Thyroid gland (tissue), 4 donors: Measurements from ENCODE around the gene TMEM145. TPM values are rescaled to one million over a fixed set of nuclear protein-coding genes. Genes with fewer than 3 reads are reported as not detected.
"Not testable (repeated sequence)": the region's sequence is repeated elsewhere in the genome, so short reads cannot be mapped to it uniquely, and the experiment has no call there.

Source experiments
- DNase-seq, 2 donors: peaks; one replicate each; pipeline ENCODE4 v3.0.0-alpha.2; 2019
- H3K27ac ChIP-seq, 3 donors: fragments of 200-600 bp; sonication (generic); 1 replicate in 2 of 3; 2 replicates in 1 of 3; pipeline ENCODE4 v1.5.1; 2016 to 2019; ENCODE audit warnings: mild to moderate bottlenecking in 1 of 3, moderate library complexity in 1 of 3
- H3K27me3 ChIP-seq: fragments of 200-600 bp; sonication (generic); one replicate; pipeline ENCODE4 v1.5.1; 2019
- H3K36me3 ChIP-seq, 2 donors: fragments of 200-600 bp; sonication (generic); one replicate each; pipeline ENCODE4 v1.5.1; 2016 to 2019
- H3K4me1 ChIP-seq, 2 donors: fragments of 200-600 bp; sonication (generic); one replicate each; pipeline ENCODE4 v1.5.1; 2017 to 2019
- H3K4me3 ChIP-seq, 3 donors: fragments of 200-600 bp; sonication (generic); replicated peaks in 1 of 3; 1 replicate in 2 of 3; 2 replicates in 1 of 3; pipeline ENCODE4 v1.5.1; 2016; ENCODE audit warnings: mild to moderate bottlenecking in 1 of 3
- H3K9me3 ChIP-seq: fragments of 200-600 bp; sonication (generic); one replicate; pipeline ENCODE4 v1.5.1; 2017
- CTCF ChIP-seq, 6 experiments: fragments of 200-600 bp in 3 of 6; fragments of 450-650 bp in 3 of 6; sonication (generic) in 3 of 6; IDR thresholded peaks; one replicate each; pipeline ENCODE4 v1.5.1; 2016 to 2019; ENCODE audit warnings: antibody characterized with exemption in 6 of 6, mild to moderate bottlenecking in 2 of 6, inconsistent platforms in 1 of 6, moderate library complexity in 1 of 6
- POLR2A ChIP-seq, 2 donors: fragments of 450-650 bp; IDR thresholded peaks; one replicate each; pipeline ENCODE4 v1.6.1; 2017; ENCODE audit warnings: antibody characterized with exemption in 2 of 2, mild to moderate bottlenecking in 2 of 2, moderate library complexity in 1 of 2
- WGBS, 2 donors: methylation state at CpG; one replicate each; pipeline ENCODE4 v1.1.5; 2017; 5-methylcytosine and 5-hydroxymethylcytosine counted together
- intact Hi-C: fragments of 100-400 bp; cut with DNase I; formaldehyde crosslinking; loops from one replicate; pipeline ENCODE4 v1.15.1; 2023
- total RNA-seq, 4 donors: library from RNA; depleted of rRNA; stranded (reverse); fragments of >200 nt; gene quantifications; one replicate each; pipeline ENCODE4 v1.2.3, GENCODE V29; 2016

TMEM145 gene
- total RNA-seq, 4 donors from 2014 or later, result 2.8 TPM; not detected in 3

DNA sequence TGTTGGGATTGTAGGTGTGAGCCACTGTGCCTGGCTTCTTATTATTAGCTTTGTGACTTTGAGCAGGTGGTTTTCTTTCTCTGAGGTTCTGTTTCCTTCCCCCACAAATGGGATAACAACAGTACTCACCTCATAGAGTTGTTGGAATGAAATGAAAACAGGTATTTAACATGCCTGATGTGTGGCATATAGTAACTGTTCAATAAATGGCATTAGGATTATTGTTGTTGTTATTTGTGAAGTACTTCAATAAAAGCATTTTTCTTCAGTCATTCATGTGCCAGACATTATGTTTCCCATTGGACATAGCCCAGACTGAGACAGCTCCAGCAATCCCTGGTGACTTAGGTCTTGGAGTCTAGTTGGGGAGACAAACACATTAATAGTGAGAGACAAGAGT, 13.9 kb downstream of the TMEM145 start:
- H3K36me3 ChIP-seq, result no peaks in the 10 kb centered on the region
- peaks cover 13% of the 10 kb centered on the region for H3K27me3 ChIP-seq
- no peak for TF ChIP-seq POLR2A (IDR thresholded peaks at IDR 0.05)
- no peak for TF ChIP-seq CTCF (IDR thresholded peaks at IDR 0.05)
- H3K4me3 ChIP-seq, result no peak overlapping the region
- peaks cover 25 to 33% of the 10 kb centered on the region in 2 donors for H3K4me1 ChIP-seq
- H3K9me3 ChIP-seq, result no peaks in the 10 kb centered on the region
- no peak overlapping the region for H3K27ac ChIP-seq
- no peak for DNase-seq
- intact Hi-C loops, result no loop called here

DNA sequence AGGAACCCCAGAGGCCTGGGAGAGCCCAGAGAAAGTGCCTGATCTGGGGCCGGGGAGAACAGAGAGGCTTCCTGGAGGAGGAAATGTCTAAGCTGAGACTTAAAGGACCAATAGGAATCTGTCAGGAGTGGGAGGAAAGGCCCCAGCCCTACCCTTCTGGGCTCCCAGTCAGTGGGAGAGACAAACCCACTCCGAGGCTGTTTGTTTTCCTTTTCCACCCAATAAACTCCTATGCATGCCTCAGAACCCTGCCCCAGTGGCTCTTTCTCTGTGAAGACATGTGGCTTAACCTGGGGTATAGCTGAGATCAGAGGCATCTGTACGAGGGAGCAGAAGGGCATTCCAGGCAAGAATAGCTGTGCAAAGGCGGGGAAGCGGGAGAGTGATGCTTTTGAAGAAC, 14.3 kb downstream of the TMEM145 start:
- Histone ChIP-seq H3K9me3 (no peaks in the 10 kb centered on the region), H3K36me3 (no peaks in the 10 kb centered on the region), H3K27me3 (peaks cover 13% of the 10 kb centered on the region), H3K4me3 (no peak overlapping the region), H3K27ac (no peak overlapping the region), H3K4me1 (peaks cover 25 to 33% of the 10 kb centered on the region in 2 donors)
- TF ChIP-seq POLR2A (IDR thresholded peaks at IDR 0.05), result no peak
- no peak for TF ChIP-seq CTCF (IDR thresholded peaks at IDR 0.05)
- 91 to 93% methylated on average over 5 of the region's 5 CpGs for WGBS, 2 donors
- intact Hi-C loops, result no loop called here
- DNase-seq, result no peak

DNA sequence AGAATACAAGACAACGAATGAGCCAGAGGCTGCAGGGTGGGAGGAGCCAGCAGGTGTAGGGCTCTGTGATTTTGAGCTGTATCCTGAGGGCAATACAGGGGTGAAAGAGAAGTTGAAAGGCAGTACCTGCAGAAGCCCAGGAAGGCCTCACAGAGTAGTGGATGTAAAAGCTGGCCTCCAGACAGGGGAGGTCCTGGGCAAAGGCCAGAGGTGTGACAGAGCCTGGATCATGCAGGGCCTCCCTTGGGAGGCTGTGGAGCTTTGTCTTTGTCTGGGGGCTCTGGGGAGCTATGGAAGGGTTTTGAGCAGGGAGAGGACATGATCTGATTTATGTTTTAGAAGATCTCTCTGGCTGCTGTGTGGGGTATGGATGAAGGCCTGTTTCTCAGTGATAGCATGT, 15.0 kb downstream of the TMEM145 start:
- no peaks in the 10 kb centered on the region for H3K9me3 ChIP-seq
- peaks cover 25 to 33% of the 10 kb centered on the region in 2 donors for H3K4me1 ChIP-seq
- H3K27ac ChIP-seq, result no peak overlapping the region
- no peak for DNase-seq
- no peak overlapping the region for H3K4me3 ChIP-seq
- TF ChIP-seq CTCF (IDR thresholded peaks at IDR 0.05), result no peak
- no peak for TF ChIP-seq POLR2A (IDR thresholded peaks at IDR 0.05)
- no peaks in the 10 kb centered on the region for H3K36me3 ChIP-seq
- WGBS, 2 donors, result 22 to 24% methylated on average over 1 of the region's 1 CpG
- intact Hi-C loops, result no loop called here
- H3K27me3 ChIP-seq, result peaks cover 13% of the 10 kb centered on the region

DNA sequence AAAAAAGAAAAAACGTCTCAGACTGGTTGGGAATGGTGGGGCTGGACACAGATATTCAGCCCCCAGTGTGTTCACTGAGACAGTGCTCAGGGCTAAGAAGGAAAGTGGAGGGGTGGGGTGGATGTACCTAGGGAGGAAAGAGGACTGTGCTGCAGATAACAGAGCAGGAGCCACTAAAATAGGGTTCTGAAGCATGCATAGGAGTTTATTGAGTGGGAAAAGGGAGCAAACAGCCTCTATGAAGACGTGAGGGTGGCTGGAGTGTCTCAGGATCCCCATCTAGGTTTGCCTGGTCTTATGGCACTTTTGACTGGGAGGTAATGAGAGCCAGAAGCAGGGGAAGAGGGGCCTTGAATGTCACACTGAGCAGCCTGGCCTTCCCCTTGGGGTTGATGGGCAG, 15.7 kb downstream of the TMEM145 start:
- 83 to 90% methylated on average over 2 of the region's 2 CpGs for WGBS, 2 donors
- Histone ChIP-seq H3K27me3 (peaks cover 9% of the 10 kb centered on the region), H3K9me3 (no peaks in the 10 kb centered on the region), H3K4me1 (peaks cover 25 to 29% of the 10 kb centered on the region in 2 donors), H3K27ac (no peak overlapping the region), H3K36me3 (no peaks in the 10 kb centered on the region), H3K4me3 (no peak overlapping the region)
- intact Hi-C loops, result no loop called here
- no peak for TF ChIP-seq CTCF (IDR thresholded peaks at IDR 0.05)
- no peak for TF ChIP-seq POLR2A (IDR thresholded peaks at IDR 0.05)
- DNase-seq, result no peak

DNA sequence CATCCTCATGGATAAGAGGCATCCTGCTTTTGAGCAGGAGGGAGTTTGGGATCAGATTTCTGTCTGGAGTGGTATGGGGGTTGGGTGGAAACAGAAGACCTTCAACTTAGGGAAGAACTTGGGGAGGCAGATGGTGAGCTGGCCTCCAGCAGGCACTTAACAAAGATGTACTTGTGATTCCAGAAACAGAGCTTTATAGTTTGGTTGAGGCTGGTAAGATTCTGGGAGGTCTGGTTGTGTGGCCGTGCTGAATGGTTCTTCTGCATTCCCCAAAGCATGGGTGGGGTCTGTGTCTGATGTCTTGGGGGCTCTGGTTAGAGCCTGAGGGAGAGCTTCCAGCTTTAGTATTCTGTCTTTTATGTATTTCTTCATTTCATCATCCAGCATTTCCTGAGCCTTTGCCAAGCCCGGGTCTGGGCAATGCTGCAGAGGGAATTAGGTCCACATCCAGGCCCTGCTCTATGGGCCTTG, 17.2 kb downstream of the TMEM145 start:
- DNase-seq, result no peak
- H3K4me1 ChIP-seq, result peaks cover 17% of the 10 kb centered on the region in 2 donors
- no peaks in the 10 kb centered on the region for H3K9me3 ChIP-seq
- H3K4me3 ChIP-seq, result no peak overlapping the region
- intact Hi-C loops, result no loop called here
- 66 to 71% methylated on average over 2 of the region's 2 CpGs for WGBS, 2 donors
- H3K27me3 ChIP-seq, result no peaks in the 10 kb centered on the region
- no peak overlapping the region for H3K27ac ChIP-seq
- no peaks in the 10 kb centered on the region for H3K36me3 ChIP-seq
- TF ChIP-seq CTCF (IDR thresholded peaks at IDR 0.05) (no peak), POLR2A (IDR thresholded peaks at IDR 0.05) (no peak)

DNA sequence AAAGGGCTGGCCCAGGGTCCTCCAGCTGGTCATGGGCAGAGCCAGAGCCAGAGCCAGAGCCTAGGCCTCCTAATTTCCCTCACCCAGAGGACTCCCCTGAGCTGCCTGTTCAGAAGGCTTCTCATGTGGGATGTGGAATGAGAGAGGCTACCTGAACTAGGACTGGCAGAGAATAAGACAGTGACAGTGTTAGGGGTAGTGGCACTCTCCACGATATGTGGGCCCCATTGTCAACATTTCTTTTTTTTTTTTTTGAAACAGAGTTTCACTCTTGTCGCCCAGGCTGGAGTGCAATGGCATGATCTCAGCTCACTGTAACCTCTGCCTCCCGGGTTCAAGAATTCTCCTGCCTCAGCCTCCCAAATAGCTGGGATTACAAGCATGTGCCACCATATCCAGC, 18.2 kb downstream of the TMEM145 start:
- 89 to 94% methylated on average over 3 of the region's 3 CpGs for WGBS, 2 donors
- H3K27ac ChIP-seq, DNase-seq: not testable (repeated sequence)

More for the DNA sequence above, 18.2 kb downstream of the TMEM145 start:
- H3K36me3 ChIP-seq, H3K27me3 ChIP-seq, H3K9me3 ChIP-seq, intact Hi-C loops, H3K4me3 ChIP-seq: not testable (repeated sequence)
- H3K4me1 ChIP-seq, result peaks cover 13 to 14% of the 10 kb centered on the region in 2 donors
